Kidney epithelial cell (primary cell): ENCODE data around the gene TENM4. TPM values are rescaled to one million over a fixed set of nuclear protein-coding genes. Genes with fewer than 3 reads are reported as not detected.

Experiments
- DNase-seq: peaks from one replicate; pipeline ENCODE4 v3.0.0-alpha.2; 2010; ENCODE audit warnings: low read depth
- H3K27me3 ChIP-seq: 2 replicates; pipeline ENCODE4 v1.6.0; 2011; ENCODE audit warnings: low read length; ENCODE audit not compliant: control insufficient read depth, insufficient read depth
- H3K36me3 ChIP-seq: 2 replicates; pipeline ENCODE4 v1.5.1; 2011; ENCODE audit warnings: low read length; ENCODE audit not compliant: control insufficient read depth, insufficient read depth
- H3K4me3 ChIP-seq: 2 replicates; pipeline ENCODE4 v1.5.1; 2011; ENCODE audit warnings: low read depth, mild to moderate bottlenecking, control low read depth, low read length
- total RNA-seq: library from RNA; depleted of rRNA; stranded (reverse); fragments of >200 nt; gene quantifications from 2 replicates; pipeline ENCODE4 v1.2.3, GENCODE V29; 2015
- TF ChIP-seq, protein P1 (sequence below): IDR thresholded peaks from 2 replicates; pipeline ENCODE4 v1.5.1; 2011; ENCODE audit warnings: mild to moderate bottlenecking, moderate library complexity, low read length, control low read depth, inconsistent platforms; ENCODE audit not compliant: insufficient read depth, poor library complexity, severe bottlenecking

The TENM4 gene
- total RNA-seq, 1 donor from 2014 or later: 35.3 TPM

DNA sequence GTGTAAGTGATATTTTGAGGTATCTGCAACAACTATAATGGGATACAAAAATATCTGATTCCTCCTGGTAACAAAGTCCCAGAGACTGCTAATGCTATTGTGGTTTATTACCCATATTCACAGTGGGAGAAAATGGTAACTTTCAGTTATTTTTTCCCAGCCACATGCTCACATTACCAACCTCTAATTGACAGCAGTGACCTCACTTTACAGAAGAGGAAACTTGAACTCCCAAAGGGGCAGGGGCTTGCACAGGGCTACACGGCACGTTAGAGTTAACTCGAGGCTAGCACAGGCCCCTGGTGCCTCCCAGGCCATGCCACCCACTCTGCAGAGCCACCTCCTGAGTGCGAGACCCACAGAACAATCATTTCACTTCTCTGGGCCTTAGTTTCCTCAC lies 132.4 kb downstream of the TENM4 start:
- DNase-seq: no peak
- TF ChIP-seq, protein P1, sequence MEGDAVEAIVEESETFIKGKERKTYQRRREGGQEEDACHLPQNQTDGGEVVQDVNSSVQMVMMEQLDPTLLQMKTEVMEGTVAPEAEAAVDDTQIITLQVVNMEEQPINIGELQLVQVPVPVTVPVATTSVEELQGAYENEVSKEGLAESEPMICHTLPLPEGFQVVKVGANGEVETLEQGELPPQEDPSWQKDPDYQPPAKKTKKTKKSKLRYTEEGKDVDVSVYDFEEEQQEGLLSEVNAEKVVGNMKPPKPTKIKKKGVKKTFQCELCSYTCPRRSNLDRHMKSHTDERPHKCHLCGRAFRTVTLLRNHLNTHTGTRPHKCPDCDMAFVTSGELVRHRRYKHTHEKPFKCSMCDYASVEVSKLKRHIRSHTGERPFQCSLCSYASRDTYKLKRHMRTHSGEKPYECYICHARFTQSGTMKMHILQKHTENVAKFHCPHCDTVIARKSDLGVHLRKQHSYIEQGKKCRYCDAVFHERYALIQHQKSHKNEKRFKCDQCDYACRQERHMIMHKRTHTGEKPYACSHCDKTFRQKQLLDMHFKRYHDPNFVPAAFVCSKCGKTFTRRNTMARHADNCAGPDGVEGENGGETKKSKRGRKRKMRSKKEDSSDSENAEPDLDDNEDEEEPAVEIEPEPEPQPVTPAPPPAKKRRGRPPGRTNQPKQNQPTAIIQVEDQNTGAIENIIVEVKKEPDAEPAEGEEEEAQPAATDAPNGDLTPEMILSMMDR: no peak
- Histone ChIP-seq H3K36me3 (no peaks in the 10 kb centered on the region), H3K27me3 (no peaks in the 10 kb centered on the region), H3K4me3 (no peak overlapping the region)

DNA sequence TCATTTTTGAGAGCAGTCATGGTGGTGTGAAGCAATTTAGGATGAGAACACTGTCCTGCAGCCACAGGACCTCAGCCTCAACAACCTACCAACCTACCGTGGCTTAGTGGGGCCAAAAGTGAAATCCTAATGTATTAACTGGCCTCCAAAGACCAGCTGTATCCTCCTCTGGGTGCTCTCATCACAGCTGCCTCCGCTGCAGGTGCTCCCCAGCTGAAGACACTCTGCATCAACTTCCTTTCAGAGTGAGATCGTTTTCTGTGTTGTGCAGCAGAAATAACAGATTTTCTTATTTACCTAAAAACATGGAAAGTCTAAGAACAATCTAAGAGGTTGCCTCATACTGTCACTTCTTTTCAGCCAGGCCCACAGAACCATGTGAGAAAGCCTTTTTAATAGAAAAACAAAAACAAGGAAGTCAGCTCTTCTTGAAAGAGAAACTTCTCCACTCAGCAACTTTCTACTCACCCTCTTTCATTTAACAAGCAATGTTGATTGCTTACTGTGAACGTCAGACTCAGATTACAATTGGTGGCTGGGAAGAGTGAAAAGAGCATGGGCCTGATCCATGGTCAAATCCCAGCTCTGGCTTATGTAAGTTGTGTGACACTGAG lies 136.1 kb downstream of the TENM4 start:
- Histone ChIP-seq H3K27me3 (no peaks in the 10 kb centered on the region), H3K36me3 (no peaks in the 10 kb centered on the region), H3K4me3 (no peak overlapping the region)
- TF ChIP-seq, protein P1: no peak
- DNase-seq: no peak

DNA sequence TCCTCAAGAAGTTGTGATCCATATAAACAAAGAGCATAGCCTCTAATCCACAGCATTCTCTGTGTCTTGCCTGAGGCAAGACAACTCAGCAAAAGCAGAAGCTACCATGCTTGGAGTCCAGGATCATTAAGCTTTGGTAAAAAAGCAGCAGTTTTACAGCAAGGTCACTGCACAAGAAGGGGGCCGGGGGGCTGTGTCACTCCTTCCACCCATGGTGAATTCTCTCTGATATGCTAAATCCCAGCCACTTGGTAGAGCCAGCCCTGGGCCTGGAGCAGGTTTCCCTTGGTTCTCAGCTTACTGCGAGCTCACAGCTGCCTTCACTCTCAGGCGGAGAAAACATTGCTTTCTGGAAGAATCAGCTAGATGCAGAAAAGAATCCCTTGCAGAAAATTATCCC lies 144.7 kb downstream of the TENM4 start:
- H3K36me3 ChIP-seq: peaks cover 3% of the 10 kb centered on the region
- no peak overlapping the region for H3K4me3 ChIP-seq
- H3K27me3 ChIP-seq: no peaks in the 10 kb centered on the region
- TF ChIP-seq, protein P1: no peak
- no peak for DNase-seq

DNA sequence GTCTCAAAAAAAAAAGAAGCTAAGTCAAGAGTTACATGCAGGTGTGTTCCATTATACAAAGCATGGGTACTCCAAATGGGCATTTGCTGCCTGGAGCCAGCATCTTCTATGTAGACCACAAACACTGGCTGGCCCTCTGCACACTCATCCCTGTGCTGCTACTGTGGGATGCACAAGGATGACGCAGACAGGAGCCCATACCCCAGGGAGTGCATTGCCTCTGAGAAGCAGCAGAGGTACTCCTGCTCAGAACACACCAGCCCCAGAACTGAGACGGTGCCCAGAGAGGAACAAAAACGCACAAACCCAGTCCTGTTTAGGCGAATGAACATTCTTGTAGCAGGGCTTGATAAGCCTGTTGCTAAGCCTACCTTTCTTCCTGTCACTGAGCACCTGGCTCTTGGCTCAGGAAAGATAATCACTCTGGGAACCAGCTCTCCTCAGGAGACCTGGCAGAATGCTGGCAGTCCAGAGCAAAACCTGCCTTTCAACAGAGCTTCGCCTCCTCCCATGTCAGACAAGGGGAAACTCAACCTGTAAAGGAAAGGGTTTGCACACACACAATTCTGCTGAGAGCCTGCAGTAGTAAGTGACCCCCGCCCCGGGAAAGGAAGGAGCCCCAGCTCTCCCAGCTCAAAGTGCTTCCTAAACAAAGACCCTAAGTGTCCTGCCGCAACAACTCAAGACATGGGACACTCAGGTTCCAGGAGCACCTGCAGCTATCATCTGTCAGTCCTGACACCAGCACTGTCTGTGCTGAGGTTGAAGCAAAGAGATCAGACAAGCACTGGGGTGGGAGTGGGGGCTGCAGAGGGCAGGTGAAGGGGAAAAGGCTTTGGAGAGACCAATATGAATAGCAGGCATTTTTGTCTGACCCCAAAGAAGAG lies 145.7 kb downstream of the TENM4 start:
- no peak for DNase-seq
- H3K36me3 ChIP-seq: peaks cover 3% of the 10 kb centered on the region
- H3K27me3 ChIP-seq: no peaks in the 10 kb centered on the region
- TF ChIP-seq, protein P1: no peak
- no peak overlapping the region for H3K4me3 ChIP-seq

DNA sequence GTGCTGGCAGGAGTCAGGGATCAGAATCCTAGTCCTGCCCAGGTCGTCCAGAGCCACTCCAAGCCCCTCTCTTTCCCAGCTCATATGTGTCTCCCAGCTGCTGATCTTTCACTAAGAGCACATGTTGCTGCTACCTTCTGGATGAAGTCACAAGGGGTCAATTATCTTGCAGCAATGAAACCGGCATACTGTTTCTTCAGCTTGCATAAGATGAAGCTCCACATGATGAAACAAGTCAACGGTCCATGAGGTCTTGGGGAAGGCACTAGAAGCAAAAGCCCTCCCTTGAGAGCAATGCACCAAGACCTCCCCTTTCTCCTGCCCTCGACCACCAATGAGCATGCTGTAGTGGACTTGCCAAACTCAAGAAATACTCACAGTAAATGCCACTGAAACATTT lies 148.9 kb downstream of the TENM4 start:
- Histone ChIP-seq H3K36me3 (peaks cover 3% of the 10 kb centered on the region), H3K4me3 (no peak overlapping the region), H3K27me3 (no peaks in the 10 kb centered on the region)
- no peak for DNase-seq
- TF ChIP-seq, protein P1: no peak
